OCI-LY1 (cell line): ENCODE data around the gene ELMO1.

Experiments used
- CTCF ChIP-seq: fragments of 200-600 bp; sonication (generic), shearing (Covaris generic); IDR thresholded peaks from 2 replicates; pipeline ENCODE4 v1.5.1; 2017; ENCODE audit warnings: mild to moderate bottlenecking, antibody characterized with exemption, low read length, moderate library complexity, mixed read lengths
- EZH2 ChIP-seq: fragments of 200-600 bp; sonication (generic), shearing (Covaris generic); IDR thresholded peaks from 2 replicates; pipeline ENCODE4 v1.8.0; 2017; ENCODE audit warnings: borderline replicate concordance, mixed run types, mild to moderate bottlenecking, antibody characterized with exemption, low read length, moderate library complexity, mixed read lengths

- TF ChIP-seq CTCF: peak; percentile 97
- no peak for TF ChIP-seq EZH2
Observed at GRCh38 chr7:37201003-37201875, 247.4 kb downstream of the ELMO1 start.
